Measurements from ENCODE around the gene PABPC1L.
A peak's percentile ranks its signal among the peaks of the same experiment; 100 is the strongest.

The PABPC1L gene

DNA sequence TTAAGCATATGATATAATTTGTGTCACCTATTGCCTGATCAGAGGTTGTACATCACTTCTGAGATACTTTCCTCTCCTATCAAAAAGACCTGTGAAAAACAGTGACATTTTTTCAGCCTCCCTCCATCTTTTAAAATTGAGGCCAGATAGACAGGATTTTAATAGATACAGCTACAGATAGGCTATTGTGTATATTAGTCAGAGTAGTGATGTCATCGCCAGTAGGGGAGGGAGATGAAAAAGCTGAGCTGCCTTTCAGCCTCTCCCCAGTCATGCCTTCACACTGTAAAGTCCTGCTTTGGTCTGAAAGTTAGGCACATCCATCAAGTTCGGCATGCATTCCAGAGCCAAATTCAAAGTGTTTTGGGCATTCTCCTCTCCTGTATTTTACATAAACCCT lies 7.9 kb upstream of the PABPC1L start:
- H3K27ac ChIP-seq (ENCODE audit: low read length) = no peak overlapping the region
- H3K4me3 ChIP-seq (ENCODE audit: low read length) = no peak overlapping the region
- peaks cover under 1% of the 10 kb centered on the region; the same call in 1 of the 2 replicates for H3K36me3 ChIP-seq (ENCODE audit: control insufficient read depth, insufficient read depth, low read length)
- no peaks in the 10 kb centered on the region for H3K4me1 ChIP-seq (ENCODE audit: control insufficient read depth, insufficient read depth, low read length)
- no CpG with 5 or more reads among the region's 2 CpGs for WGBS (ENCODE audit: insufficient coverage, insufficient read length)
- H3K27me3 ChIP-seq (ENCODE audit: control insufficient read depth, insufficient read depth, low read length) = no peaks in the 10 kb centered on the region
- no peaks in the 10 kb centered on the region for H3K9me3 ChIP-seq (ENCODE audit: control insufficient read depth, insufficient read depth, low read length)
- DNase-seq (ENCODE audit: low read depth, low spot score) = no peak

DNA sequence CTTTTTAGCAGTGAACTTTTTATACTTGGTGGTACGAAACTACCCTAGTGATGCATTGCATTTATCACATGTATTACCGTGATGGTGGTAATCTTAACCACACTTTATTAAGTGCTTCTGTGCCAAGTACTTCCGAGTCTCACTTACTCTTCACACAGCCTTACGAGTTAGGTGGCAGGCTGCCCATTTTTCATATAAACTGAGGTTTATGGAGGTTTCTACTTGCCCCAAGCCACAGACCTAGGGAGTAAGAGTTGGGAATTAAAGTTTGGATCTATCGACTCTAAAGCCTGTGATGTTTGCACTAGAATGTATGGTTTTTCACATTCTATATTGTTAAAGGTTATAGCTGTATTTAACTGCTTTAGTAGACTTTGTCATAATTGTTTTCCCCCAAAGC lies 5.5 kb upstream of the PABPC1L start:
- H3K9me3 ChIP-seq (ENCODE audit: control insufficient read depth, insufficient read depth, low read length) = no peaks in the 10 kb centered on the region
- H3K36me3 ChIP-seq (ENCODE audit: control insufficient read depth, insufficient read depth, low read length) = peaks cover 4% of the 10 kb centered on the region; the same call in 1 of the 2 replicates
- H3K27ac ChIP-seq (ENCODE audit: low read length) = no peak overlapping the region
- no peaks in the 10 kb centered on the region for H3K27me3 ChIP-seq (ENCODE audit: control insufficient read depth, insufficient read depth, low read length)
- no peaks in the 10 kb centered on the region for H3K4me1 ChIP-seq (ENCODE audit: control insufficient read depth, insufficient read depth, low read length)
- no CpG with 5 or more reads among the region's 5 CpGs for WGBS (ENCODE audit: insufficient coverage, insufficient read length)
- no peak overlapping the region for H3K4me3 ChIP-seq (ENCODE audit: low read length)
- DNase-seq (ENCODE audit: low read depth, low spot score) = no peak

DNA sequence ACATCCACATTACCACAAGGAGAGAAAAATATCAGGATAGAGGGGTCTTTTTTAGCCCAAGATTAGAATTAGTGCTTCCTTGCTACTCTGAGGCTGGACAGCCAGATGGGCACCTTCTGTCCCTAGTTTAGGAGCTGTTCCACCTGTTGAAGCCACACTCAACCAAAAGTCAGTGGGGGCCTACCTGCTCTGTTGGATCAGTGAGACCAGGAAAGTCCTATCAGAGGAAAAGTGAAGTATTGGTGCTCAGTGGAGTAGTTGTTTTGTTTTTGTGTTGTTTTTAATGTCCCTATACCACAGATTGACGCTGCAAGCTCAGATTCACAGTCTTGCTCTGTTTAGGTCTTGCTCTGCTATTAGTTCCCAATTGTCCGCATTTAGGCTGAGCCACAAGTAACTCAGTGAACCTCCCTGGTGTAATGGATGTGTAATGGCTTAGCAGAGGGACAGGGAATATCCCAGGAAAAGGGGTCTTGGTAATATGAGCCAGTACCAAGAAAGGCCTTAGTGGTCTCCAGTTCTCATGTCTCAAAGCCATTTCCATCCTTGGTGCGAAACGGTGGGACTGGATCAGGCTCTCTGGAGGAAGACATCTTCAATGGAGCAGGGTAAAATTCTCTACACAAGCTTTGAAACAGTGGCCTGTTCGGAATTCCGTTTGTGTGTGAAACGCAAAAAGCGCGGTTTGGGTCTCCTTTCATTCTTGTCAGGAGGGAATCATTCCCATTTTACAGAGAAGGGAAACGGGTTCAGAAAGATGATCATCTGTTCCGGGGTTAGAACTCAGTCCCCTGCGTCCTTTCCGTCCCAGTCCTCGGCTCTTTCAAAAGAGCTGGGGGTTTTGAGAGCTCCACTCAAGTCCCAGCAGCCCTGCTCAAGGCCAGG lies 631 bp upstream of the PABPC1L start:
- no CpG with 5 or more reads among the region's 14 CpGs for WGBS (ENCODE audit: insufficient coverage, insufficient read length)
- H3K4me3 ChIP-seq (ENCODE audit: low read length) = peak overlapping the region; percentile 64; the same call in 1 of the 2 replicates
- DNase-seq (ENCODE audit: low read depth, low spot score) = no peak
- no peaks in the 10 kb centered on the region for H3K9me3 ChIP-seq (ENCODE audit: control insufficient read depth, insufficient read depth, low read length)
- peaks cover 10% of the 10 kb centered on the region; the same call in 1 of the 2 replicates for H3K36me3 ChIP-seq (ENCODE audit: control insufficient read depth, insufficient read depth, low read length)
- no peak overlapping the region for H3K27ac ChIP-seq (ENCODE audit: low read length)
- no peaks in the 10 kb centered on the region for H3K4me1 ChIP-seq (ENCODE audit: control insufficient read depth, insufficient read depth, low read length)
- no peaks in the 10 kb centered on the region for H3K27me3 ChIP-seq (ENCODE audit: control insufficient read depth, insufficient read depth, low read length)

DNA sequence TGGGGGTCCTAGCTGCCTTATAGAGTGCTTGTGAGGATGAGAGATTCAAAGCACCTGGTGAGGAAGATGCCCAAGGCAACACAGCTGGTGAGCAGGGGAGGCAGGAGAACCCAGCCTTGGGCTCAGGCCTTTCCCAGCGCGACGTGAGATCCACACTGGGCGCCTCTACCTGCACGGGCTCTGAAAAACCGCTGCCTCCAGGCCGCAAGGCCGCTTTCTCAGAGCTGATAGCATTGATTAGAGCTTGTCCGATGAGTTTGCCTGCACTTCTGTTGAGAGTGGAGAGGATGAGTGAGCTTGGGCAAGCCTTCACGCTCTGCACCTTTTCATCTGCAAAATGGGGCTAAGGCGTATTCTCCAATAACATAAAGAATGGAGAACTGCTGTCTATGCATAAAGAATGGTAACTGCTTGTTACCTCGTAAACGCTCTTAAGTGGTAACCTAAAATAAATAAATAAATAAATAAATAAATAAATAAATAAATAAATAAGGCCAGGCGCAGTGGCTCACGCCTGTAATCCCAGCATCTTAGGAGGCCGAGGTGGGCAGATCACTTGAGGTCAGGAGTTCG lies 916 bp downstream of the PABPC1L start:
- no peak for DNase-seq (ENCODE audit: low read depth, low spot score)
- no CpG with 5 or more reads among the region's 17 CpGs for WGBS (ENCODE audit: insufficient coverage, insufficient read length)
- peaks cover 10% of the 10 kb centered on the region; the same call in 1 of the 2 replicates for H3K36me3 ChIP-seq (ENCODE audit: control insufficient read depth, insufficient read depth, low read length)

DNA sequence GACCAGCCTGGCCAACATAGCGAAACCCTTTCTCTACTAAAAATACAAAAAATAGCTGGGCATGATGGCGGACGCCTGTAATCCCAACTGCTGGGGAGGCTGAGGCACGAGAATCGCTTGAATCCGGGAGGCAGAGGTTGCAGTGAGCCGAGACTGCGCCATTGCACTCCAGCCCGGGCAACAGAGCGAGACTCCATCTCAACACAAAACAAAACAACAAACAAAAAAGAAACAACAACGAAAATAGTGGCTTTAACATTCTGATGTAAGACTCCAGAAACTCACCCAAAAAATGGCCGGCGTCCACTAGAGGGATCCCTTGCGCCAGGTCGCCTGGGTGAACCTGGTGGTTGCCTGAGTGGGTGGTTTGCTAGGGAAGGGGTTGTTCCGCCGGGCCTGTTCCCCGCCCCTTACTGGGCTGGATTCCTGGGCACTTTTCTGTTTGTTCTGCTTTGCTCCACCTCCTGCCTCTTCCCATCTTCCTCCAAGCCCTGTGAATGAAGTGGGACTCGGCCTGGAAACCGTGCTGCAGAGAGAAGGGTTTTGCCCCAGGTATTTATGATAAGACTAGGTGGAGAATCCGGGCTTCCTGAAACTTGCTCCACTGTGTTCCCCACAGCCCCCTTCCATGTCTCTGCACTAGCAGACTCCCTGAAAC lies 1.5 kb downstream of the PABPC1L start:
- Histone ChIP-seq H3K4me1 (ENCODE audit: control insufficient read depth, insufficient read depth, low read length) (no peaks in the 10 kb centered on the region), H3K27me3 (ENCODE audit: control insufficient read depth, insufficient read depth, low read length) (no peaks in the 10 kb centered on the region), H3K36me3 (ENCODE audit: control insufficient read depth, insufficient read depth, low read length) (peaks cover 10% of the 10 kb centered on the region), H3K27ac (ENCODE audit: low read length) (no peak overlapping the region), H3K4me3 (ENCODE audit: low read length) (no peak overlapping the region), H3K9me3 (ENCODE audit: control insufficient read depth, insufficient read depth, low read length) (no peaks in the 10 kb centered on the region)
- DNase-seq (ENCODE audit: low read depth, low spot score) = peak; percentile 72
- WGBS (ENCODE audit: insufficient coverage, insufficient read length) = no CpG with 5 or more reads among the region's 21 CpGs

More for the DNA sequence above, 916 bp downstream of the PABPC1L start:
- no peaks in the 10 kb centered on the region for H3K9me3 ChIP-seq (ENCODE audit: control insufficient read depth, insufficient read depth, low read length)
- no peaks in the 10 kb centered on the region for H3K4me1 ChIP-seq (ENCODE audit: control insufficient read depth, insufficient read depth, low read length)
- H3K27me3 ChIP-seq (ENCODE audit: control insufficient read depth, insufficient read depth, low read length) = no peaks in the 10 kb centered on the region
- peak overlapping the region; percentile 64; the same call in 1 of the 2 replicates for H3K4me3 ChIP-seq (ENCODE audit: low read length)
- H3K27ac ChIP-seq (ENCODE audit: low read length) = no peak overlapping the region

DNA sequence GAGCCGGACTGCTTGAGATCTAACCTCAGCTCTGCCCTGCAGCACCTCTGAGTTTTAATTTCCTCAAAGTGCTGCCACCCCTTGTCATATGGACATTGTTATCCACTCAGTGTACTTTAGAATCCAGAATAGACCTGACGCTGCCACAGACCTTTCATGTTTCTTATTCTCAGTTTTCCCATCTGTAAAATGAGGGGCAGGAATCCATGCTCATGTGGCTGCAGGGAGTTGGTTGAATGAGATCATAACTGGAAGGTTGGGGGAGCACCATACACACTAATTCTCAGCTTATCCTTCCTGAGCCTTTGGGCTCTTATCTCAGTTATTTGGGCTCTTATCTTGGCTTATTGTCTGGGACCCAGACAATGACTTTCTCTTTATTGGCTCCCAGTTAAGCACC lies 2.3 kb downstream of the PABPC1L start:
- no peaks in the 10 kb centered on the region for H3K9me3 ChIP-seq (ENCODE audit: control insufficient read depth, insufficient read depth, low read length)
- peaks cover 11% of the 10 kb centered on the region for H3K36me3 ChIP-seq (ENCODE audit: control insufficient read depth, insufficient read depth, low read length)
- H3K4me1 ChIP-seq (ENCODE audit: control insufficient read depth, insufficient read depth, low read length) = no peaks in the 10 kb centered on the region
- DNase-seq (ENCODE audit: low read depth, low spot score) = no peak
- no CpG with 5 or more reads among the region's 2 CpGs for WGBS (ENCODE audit: insufficient coverage, insufficient read length)
- no peaks in the 10 kb centered on the region for H3K27me3 ChIP-seq (ENCODE audit: control insufficient read depth, insufficient read depth, low read length)
- H3K4me3 ChIP-seq (ENCODE audit: low read length) = no peak overlapping the region
- H3K27ac ChIP-seq (ENCODE audit: low read length) = no peak overlapping the region

DNA sequence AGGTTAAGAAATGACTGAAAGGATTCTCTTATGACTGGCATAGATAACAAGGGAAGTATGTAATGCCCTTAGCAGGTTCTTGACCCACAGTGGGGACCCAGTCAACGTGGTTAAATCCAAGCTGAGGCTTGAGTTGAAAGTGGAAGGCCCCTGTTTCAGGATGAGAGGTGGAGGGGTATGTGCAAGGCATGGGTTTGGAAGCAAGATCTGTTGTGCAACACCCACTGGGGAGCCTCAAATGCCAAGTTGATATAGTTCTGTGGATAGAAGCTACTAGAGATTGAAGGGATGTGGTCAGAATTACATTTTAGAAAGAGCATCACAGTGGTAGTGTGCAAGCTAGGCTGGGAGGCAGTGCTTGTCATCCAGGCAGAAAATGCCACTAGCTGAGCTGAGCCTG lies 5.1 kb downstream of the PABPC1L start:
- Histone ChIP-seq H3K27ac (ENCODE audit: low read length) (no peak overlapping the region), H3K9me3 (ENCODE audit: control insufficient read depth, insufficient read depth, low read length) (no peaks in the 10 kb centered on the region), H3K4me1 (ENCODE audit: control insufficient read depth, insufficient read depth, low read length) (no peaks in the 10 kb centered on the region; the same call in 1 of the 2 replicates), H3K4me3 (ENCODE audit: low read length) (no peak overlapping the region), H3K27me3 (ENCODE audit: control insufficient read depth, insufficient read depth, low read length) (no peaks in the 10 kb centered on the region), H3K36me3 (ENCODE audit: control insufficient read depth, insufficient read depth, low read length) (peaks cover 17% of the 10 kb centered on the region)
- no CpG with 5 or more reads among the region's 1 CpG for WGBS (ENCODE audit: insufficient coverage, insufficient read length)
- no peak for DNase-seq (ENCODE audit: low read depth, low spot score)

DNA sequence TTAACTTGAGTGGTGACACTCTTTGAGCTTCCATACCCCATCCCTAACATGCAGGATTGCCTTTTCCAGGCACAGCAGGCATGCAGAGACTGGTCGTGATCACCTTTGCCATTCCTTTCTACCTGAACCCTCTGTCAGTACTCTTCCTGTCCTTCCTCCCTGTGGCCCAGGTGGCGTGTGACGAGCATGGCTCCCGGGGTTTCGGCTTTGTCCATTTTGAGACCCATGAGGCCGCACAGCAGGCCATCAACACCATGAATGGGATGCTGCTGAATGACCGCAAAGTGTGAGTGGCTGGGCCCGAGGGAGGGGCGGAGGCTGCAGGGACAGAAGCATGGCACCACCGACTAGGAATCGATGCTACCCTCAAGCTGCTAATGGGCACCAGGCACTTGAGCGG lies 6.7 kb downstream of the PABPC1L start:
- WGBS (ENCODE audit: insufficient coverage, insufficient read length) = no CpG with 5 or more reads among the region's 12 CpGs
- no peaks in the 10 kb centered on the region for H3K9me3 ChIP-seq (ENCODE audit: control insufficient read depth, insufficient read depth, low read length)
- H3K27me3 ChIP-seq (ENCODE audit: control insufficient read depth, insufficient read depth, low read length) = no peaks in the 10 kb centered on the region
- no peak overlapping the region for H3K4me3 ChIP-seq (ENCODE audit: low read length)
- no peaks in the 10 kb centered on the region; the same call in 1 of the 2 replicates for H3K4me1 ChIP-seq (ENCODE audit: control insufficient read depth, insufficient read depth, low read length)
- peaks cover 17% of the 10 kb centered on the region for H3K36me3 ChIP-seq (ENCODE audit: control insufficient read depth, insufficient read depth, low read length)
- no peak overlapping the region for H3K27ac ChIP-seq (ENCODE audit: low read length)
- no peak for DNase-seq (ENCODE audit: low read depth, low spot score)

DNA sequence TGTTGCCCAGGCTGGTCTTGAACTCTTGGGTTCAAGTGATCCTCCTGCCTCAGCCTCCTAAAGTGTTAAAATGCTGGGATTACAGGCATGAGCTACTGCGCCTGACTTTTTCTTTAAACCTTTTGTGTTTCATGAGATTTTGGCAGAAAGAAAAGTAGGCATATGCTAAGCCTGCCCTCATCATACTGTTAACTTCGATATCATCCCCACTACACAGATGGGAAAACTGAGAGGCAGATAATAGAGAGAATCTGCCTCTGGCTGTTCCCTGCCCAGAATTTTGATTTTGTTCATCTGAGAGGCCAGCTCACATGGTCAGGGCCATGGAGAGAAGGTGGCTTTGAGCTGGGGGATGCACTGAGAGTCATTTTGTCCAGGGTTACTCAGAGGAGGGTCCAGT lies 7.5 kb downstream of the PABPC1L start:
- Histone ChIP-seq H3K36me3 (ENCODE audit: control insufficient read depth, insufficient read depth, low read length) (peaks cover 17% of the 10 kb centered on the region), H3K4me3 (ENCODE audit: low read length) (no peak overlapping the region), H3K9me3 (ENCODE audit: control insufficient read depth, insufficient read depth, low read length) (no peaks in the 10 kb centered on the region), H3K27me3 (ENCODE audit: control insufficient read depth, insufficient read depth, low read length) (no peaks in the 10 kb centered on the region), H3K27ac (ENCODE audit: low read length) (no peak overlapping the region), H3K4me1 (ENCODE audit: control insufficient read depth, insufficient read depth, low read length) (no peaks in the 10 kb centered on the region; the same call in 1 of the 2 replicates)
- no CpG with 5 or more reads among the region's 2 CpGs for WGBS (ENCODE audit: insufficient coverage, insufficient read length)
- no peak for DNase-seq (ENCODE audit: low read depth, low spot score)

DNA sequence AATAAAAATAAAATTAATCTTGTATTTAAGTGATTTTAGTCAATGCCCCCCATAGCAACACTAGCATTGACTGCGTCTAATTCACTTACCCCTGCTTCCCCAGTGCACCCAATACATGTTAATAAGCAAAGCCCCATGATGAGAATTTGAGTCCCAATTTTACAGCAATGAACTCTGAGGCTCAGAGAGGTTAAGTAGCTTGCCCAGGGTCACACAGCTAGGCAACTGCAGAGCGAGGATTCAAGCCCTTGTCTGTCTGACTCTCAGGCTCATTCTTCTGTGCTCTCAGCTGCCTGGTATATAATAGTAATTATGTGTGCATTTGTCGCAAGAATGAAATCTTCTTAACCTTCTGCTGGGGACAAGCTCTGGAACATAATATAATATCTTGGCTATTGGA lies 8.5 kb downstream of the PABPC1L start:
- Histone ChIP-seq H3K9me3 (ENCODE audit: control insufficient read depth, insufficient read depth, low read length) (no peaks in the 10 kb centered on the region), H3K27me3 (ENCODE audit: control insufficient read depth, insufficient read depth, low read length) (no peaks in the 10 kb centered on the region), H3K4me3 (ENCODE audit: low read length) (no peak overlapping the region), H3K36me3 (ENCODE audit: control insufficient read depth, insufficient read depth, low read length) (peaks cover 13% of the 10 kb centered on the region), H3K27ac (ENCODE audit: low read length) (no peak overlapping the region), H3K4me1 (ENCODE audit: control insufficient read depth, insufficient read depth, low read length) (no peaks in the 10 kb centered on the region; the same call in 1 of the 2 replicates)
- DNase-seq (ENCODE audit: low read depth, low spot score) = no peak
- no CpG with 5 or more reads among the region's 3 CpGs for WGBS (ENCODE audit: insufficient coverage, insufficient read length)
